ENCODE results near the gene ABLIM3.

The ABLIM3 gene

GRCh38 chr5:149221326-149221725 lies 80.0 kb downstream of the ABLIM3 start:
- ATAC-seq, result no peak

GRCh38 chr5:149221731-149222342 lies 80.5 kb downstream of the ABLIM3 start:
- no peak for ATAC-seq

- ATAC-seq, result no peak
These were observed 82.0 kb downstream of the ABLIM3 start for GRCh38 chr5:149223081-149223848.

GRCh38 chr5:149224282-149224681 lies 83.0 kb downstream of the ABLIM3 start:
- no peak for ATAC-seq

- peak; percentile 35 to 59 for ATAC-seq
These were observed 86.0 kb downstream of the ABLIM3 start for GRCh38 chr5:149227168-149227826.

GRCh38 chr5:149228618-149229297 lies 87.5 kb downstream of the ABLIM3 start:
- no peak for ATAC-seq

- ATAC-seq, result no peak
These were observed 88.1 kb downstream of the ABLIM3 start for GRCh38 chr5:149229298-149229937.

GRCh38 chr5:149235841-149236240 lies 94.5 kb downstream of the ABLIM3 start:
- ATAC-seq, result no peak

- ATAC-seq, result no peak
These were observed 96.4 kb downstream of the ABLIM3 start for GRCh38 chr5:149237662-149238061.

GRCh38 chr5:149238540-149238939 lies 97.2 kb downstream of the ABLIM3 start:
- no peak for ATAC-seq

GRCh38 chr5:149239917-149240316 lies 98.6 kb downstream of the ABLIM3 start:
- ATAC-seq, result no peak

- peak; percentile 87 to 94 for ATAC-seq
These were observed 99.2 kb downstream of the ABLIM3 start for GRCh38 chr5:149240354-149240998.

GRCh38 chr5:149242339-149242738 lies 101.0 kb downstream of the ABLIM3 start:
- no peak for ATAC-seq

GRCh38 chr5:149246906-149247305 lies 105.6 kb downstream of the ABLIM3 start:
- no peak for ATAC-seq

- ATAC-seq, result no peak
These were observed 106.4 kb downstream of the ABLIM3 start for GRCh38 chr5:149247726-149248125.

- no peak for ATAC-seq
These were observed 110.3 kb downstream of the ABLIM3 start for GRCh38 chr5:149251546-149251945.

- ATAC-seq, result no peak
These were observed 113.2 kb downstream of the ABLIM3 start for GRCh38 chr5:149254506-149254905.

GRCh38 chr5:149256451-149256850 lies 115.2 kb downstream of the ABLIM3 start:
- no peak for ATAC-seq

GRCh38 chr5:149257131-149257530 lies 115.8 kb downstream of the ABLIM3 start:
- no peak for ATAC-seq

- ATAC-seq, result no peak
These were observed 116.8 kb downstream of the ABLIM3 start for GRCh38 chr5:149257889-149258705.

GRCh38 chr5:149260761-149261160 lies 119.5 kb downstream of the ABLIM3 start:
- ATAC-seq, result no peak
